Measurements from ENCODE around the gene MIOX. TPM values are rescaled to one million over a fixed set of nuclear protein-coding genes. Genes with fewer than 3 reads are reported as not detected.
A peak's percentile ranks its signal among the peaks of the same experiment; 100 is the strongest.
"Not testable (repeated sequence)": the region's sequence is repeated elsewhere in the genome, so short reads cannot be mapped to it uniquely, and the experiment has no call there.

The MIOX gene
- polyA plus RNA-seq, 4 donors: 3.6 to 18.2 (median 13.4) TPM

GRCh38 chr22:50508897-50509296 is 22.2 kb downstream of the MIOX start:
- DNase-seq (ENCODE audit: low read depth in 4 of 4, low spot score in 2 of 4): no peak

- no peak for DNase-seq (ENCODE audit: low read depth in 4 of 4, low spot score in 2 of 4)
Measured at GRCh38 chr22:50513175-50513574, 26.5 kb downstream of the MIOX start.

- no peak for DNase-seq (ENCODE audit: low read depth in 4 of 4, low spot score in 2 of 4)
Measured at GRCh38 chr22:50516068-50516467, 29.4 kb downstream of the MIOX start.

- DNase-seq (ENCODE audit: low read depth in 4 of 4, low spot score in 2 of 4): no peak
Measured at GRCh38 chr22:50516891-50517290, 30.2 kb downstream of the MIOX start.

GRCh38 chr22:50517495-50518260 is 31.0 kb downstream of the MIOX start:
- no peak for DNase-seq (ENCODE audit: low read depth in 4 of 4, low spot score in 2 of 4)

- DNase-seq (ENCODE audit: low read depth in 4 of 4, low spot score in 2 of 4): no peak
Measured at GRCh38 chr22:50518606-50519005, 31.9 kb downstream of the MIOX start.

- DNase-seq (ENCODE audit: low read depth in 4 of 4, low spot score in 2 of 4): no peak
Measured at GRCh38 chr22:50519151-50519550, 32.5 kb downstream of the MIOX start.

- not testable (repeated sequence) for DNase-seq (ENCODE audit: low read depth in 4 of 4, low spot score in 2 of 4)
Measured at GRCh38 chr22:50520184-50520583, 33.5 kb downstream of the MIOX start.

- no peak for DNase-seq (ENCODE audit: low read depth in 4 of 4, low spot score in 2 of 4)
Measured at GRCh38 chr22:50520826-50521453, 34.3 kb downstream of the MIOX start.

GRCh38 chr22:50521710-50522109 is 35.1 kb downstream of the MIOX start:
- DNase-seq (ENCODE audit: low read depth in 4 of 4, low spot score in 2 of 4): no peak

GRCh38 chr22:50522208-50522805 is 35.6 kb downstream of the MIOX start:
- no peak for DNase-seq (ENCODE audit: low read depth in 4 of 4, low spot score in 2 of 4)

GRCh38 chr22:50522806-50523438 is 36.3 kb downstream of the MIOX start:
- DNase-seq (ENCODE audit: low read depth in 4 of 4, low spot score in 2 of 4): no peak

- no peak for DNase-seq (ENCODE audit: low read depth in 4 of 4, low spot score in 2 of 4)
Measured at GRCh38 chr22:50523458-50523805, 36.8 kb downstream of the MIOX start.

GRCh38 chr22:50523806-50524675 is 37.4 kb downstream of the MIOX start:
- no peak for DNase-seq (ENCODE audit: low read depth in 4 of 4, low spot score in 2 of 4)

- no peak for DNase-seq (ENCODE audit: low read depth in 4 of 4, low spot score in 2 of 4)
Measured at GRCh38 chr22:50524676-50525103, 38.0 kb downstream of the MIOX start.

- peak; percentile 92 to 95 (median 94) for DNase-seq (ENCODE audit: low read depth in 4 of 4, low spot score in 2 of 4)
Measured at GRCh38 chr22:50525104-50525857, 38.6 kb downstream of the MIOX start, which contains the start of gene SCO2. SCO2 (minus strand) TSS chr22:50525598; CDS start chr22:50524411, 1,187 bp downstream.

GRCh38 chr22:50525858-50526107 is 39.1 kb downstream of the MIOX start:
- no peak for DNase-seq (ENCODE audit: low read depth in 4 of 4, low spot score in 2 of 4)

GRCh38 chr22:50526108-50526833 is 39.6 kb downstream of the MIOX start:
- DNase-seq (ENCODE audit: low read depth in 4 of 4, low spot score in 2 of 4): peak in 2 of 4 donors; percentile 56 to 59

All from left renal cortex interstitium (tissue), 4 donors.